CD4-positive, alpha-beta T cell treated with Interleukin-2 at 100 ng/mL for 4 hours (primary cell): ENCODE data around the gene AKNA.

ENCODE experiments used
- DNase-seq: peaks from one replicate; pipeline ENCODE4 v3.0.0-alpha.2; 2020; ENCODE audit warnings: low spot score

Gene AKNA

GRCh38 chr9:114376586-114377445 lies 11.0 kb downstream of the AKNA start:
- no peak for DNase-seq

GRCh38 chr9:114375386-114376175 lies 12.2 kb downstream of the AKNA start:
- no peak for DNase-seq

- DNase-seq = no peak
Measured at GRCh38 chr9:114374936-114375335, 12.8 kb downstream of the AKNA start.

- no peak for DNase-seq
Measured at GRCh38 chr9:114373960-114374730, 13.6 kb downstream of the AKNA start.

- peak; percentile 80 for DNase-seq
Measured at GRCh38 chr9:114372921-114373448, 14.8 kb downstream of the AKNA start.

GRCh38 chr9:114371973-114372917 lies 15.5 kb downstream of the AKNA start:
- DNase-seq = peak; percentile 61

GRCh38 chr9:114371343-114371944 lies 16.3 kb downstream of the AKNA start:
- DNase-seq = no peak

- no peak for DNase-seq
Measured at GRCh38 chr9:114370968-114371320, 16.8 kb downstream of the AKNA start.

- DNase-seq = no peak
Measured at GRCh38 chr9:114370251-114370967, 17.4 kb downstream of the AKNA start.

- no peak for DNase-seq
Measured at GRCh38 chr9:114369216-114370130, 18.3 kb downstream of the AKNA start.

GRCh38 chr9:114367772-114368569 lies 19.8 kb downstream of the AKNA start:
- no peak for DNase-seq

- DNase-seq = no peak
Measured at GRCh38 chr9:114367366-114367765, 20.4 kb downstream of the AKNA start.

GRCh38 chr9:114366334-114367128 lies 21.3 kb downstream of the AKNA start:
- DNase-seq = peak; percentile 52

GRCh38 chr9:114365194-114365593 lies 22.6 kb downstream of the AKNA start:
- no peak for DNase-seq

- DNase-seq = no peak
Measured at GRCh38 chr9:114364134-114365041, 23.4 kb downstream of the AKNA start.

- DNase-seq = peak; percentile 32
Measured at GRCh38 chr9:114363424-114363823, 24.4 kb downstream of the AKNA start.
